Naive thymus-derived CD8-positive, alpha-beta T cell (primary cell): Measurements from ENCODE around the gene DAB2IP. TPM values are rescaled to one million over a fixed set of nuclear protein-coding genes. Genes with fewer than 3 reads are reported as not detected.
A peak's percentile ranks its signal among the peaks of the same experiment; 100 is the strongest.

ENCODE experiments used
- ATAC-seq, 2 donors: fragments of 150-1000 bp; cut with Tn5 transposase in 1 of 2; sonication (Bioruptor Pico), chemical (Tn5 transposase) in 1 of 2; 1 replicate in 1 of 2; 2 replicates in 1 of 2; pipeline ENCODE4 v1.10.0; 2021; ENCODE audit warnings: mild to moderate bottlenecking in 2 of 2, moderate library complexity in 2 of 2
- POLR2A ChIA-PET: fragments of 350-600 bp; sonication (Branson Sonifier 250); formaldehyde crosslinking; loops from one replicate; lab custom pipeline; 2021; ENCODE audit warnings: antibody characterized with exemption; lab: Charles Lee
- DNase-seq, 10 donors: peaks; one replicate each; pipeline versions ENCODE4 v3.0.0 to v3.0.0-alpha.2; 2020 to 2022
- H3K27ac Mint-ChIP-seq, 10 donors: one replicate each; pipeline ENCODE4 v1.8.0; 2020 to 2022; ENCODE audit warnings: mild to moderate bottlenecking in 10 of 10, mixed read lengths in 10 of 10, moderate library complexity in 4 of 10, inconsistent platforms in 1 of 10
- H3K27me3 Mint-ChIP-seq, 5 donors: one replicate each; pipeline ENCODE4 v1.8.0; 2021 to 2022; ENCODE audit warnings: mixed read lengths in 5 of 5
- H3K36me3 Mint-ChIP-seq, 3 donors: one replicate each; pipeline ENCODE4 v1.8.0; 2020 to 2022; ENCODE audit warnings: mixed read lengths in 3 of 3, mild to moderate bottlenecking in 2 of 3, inconsistent platforms in 1 of 3
- H3K4me1 Mint-ChIP-seq, 4 donors: one replicate each; pipeline ENCODE4 v1.8.0; 2021 to 2022; ENCODE audit warnings: mixed read lengths in 4 of 4
- H3K4me3 Mint-ChIP-seq, 10 donors: one replicate each; pipeline ENCODE4 v1.8.0; 2020 to 2022; ENCODE audit warnings: mild to moderate bottlenecking in 10 of 10, mixed read lengths in 10 of 10, moderate library complexity in 6 of 10, inconsistent platforms in 1 of 10
- H3K9me3 Mint-ChIP-seq, 9 donors: one replicate each; pipeline ENCODE4 v1.8.0; 2020 to 2022; ENCODE audit warnings: mixed read lengths in 9 of 9, mild to moderate bottlenecking in 3 of 9, inconsistent platforms in 1 of 9, moderate library complexity in 1 of 9
- polyA plus RNA-seq, 3 donors: library from polyadenylated mRNA; unstranded; fragments of 300-500 nt; fragmentation: Illumina TruSeq; gene quantifications; one replicate each; pipeline ENCODE4 v1.2.3, GENCODE V29; 2021
- total RNA-seq, 8 experiments: library from RNA in 2 of 8; stranded (reverse) in 2 of 8; gene quantifications; one replicate each; pipeline ENCODE4 v1.2.3 and lab custom pipeline; 2021 to 2026

Gene DAB2IP
- total and polyA plus RNA-seq, 5 experiments from 2014 or later: not detected

- no peak overlapping the region for H3K27ac Mint-ChIP-seq
- H3K27me3 Mint-ChIP-seq: peaks cover 5 to 24% (median 17%) of the 10 kb centered on the region in 5 donors
- ATAC-seq (no peak), DNase-seq (peak in 1 of 10 donors; percentile 26)
- H3K9me3 Mint-ChIP-seq: peaks cover 0 to 2% (median 0%) of the 10 kb centered on the region in 9 donors
- H3K4me3 Mint-ChIP-seq: no peak overlapping the region
- H3K4me1 Mint-ChIP-seq: no peaks in the 10 kb centered on the region
- POLR2A ChIA-PET: no interaction called here
- H3K36me3 Mint-ChIP-seq: no peaks in the 10 kb centered on the region
Measured at GRCh38 chr9:121675381-121675780, 23.9 kb downstream of the DAB2IP start.

GRCh38 chr9:121675969-121676822 is 24.8 kb downstream of the DAB2IP start:
- H3K4me3 Mint-ChIP-seq: no peak overlapping the region
- peaks cover 0 to 1% (median 0%) of the 10 kb centered on the region in 9 donors for H3K9me3 Mint-ChIP-seq
- H3K27ac Mint-ChIP-seq: no peak overlapping the region
- peaks cover 5 to 24% (median 17%) of the 10 kb centered on the region in 5 donors for H3K27me3 Mint-ChIP-seq
- POLR2A ChIA-PET: no interaction called here
- DNase-seq (peak in 1 of 10 donors; percentile 54), ATAC-seq (no peak)
- H3K36me3 Mint-ChIP-seq: no peaks in the 10 kb centered on the region
- no peaks in the 10 kb centered on the region for H3K4me1 Mint-ChIP-seq

GRCh38 chr9:121676926-121677325 is 25.5 kb downstream of the DAB2IP start:
- POLR2A ChIA-PET: no interaction called here
- Mint-ChIP-seq H3K36me3 (no peaks in the 10 kb centered on the region), H3K4me3 (no peak overlapping the region), H3K9me3 (no peaks in the 10 kb centered on the region), H3K27ac (no peak overlapping the region), H3K27me3 (peaks cover 4 to 24% (median 17%) of the 10 kb centered on the region in 5 donors), H3K4me1 (no peaks in the 10 kb centered on the region)
- DNase-seq (no peak), ATAC-seq (no peak)

GRCh38 chr9:121678501-121679022 is 27.1 kb downstream of the DAB2IP start:
- ATAC-seq (no peak), DNase-seq (no peak)
- Mint-ChIP-seq H3K36me3 (no peaks in the 10 kb centered on the region), H3K27ac (no peak overlapping the region), H3K27me3 (peaks cover 5 to 21% (median 14%) of the 10 kb centered on the region in 5 donors), H3K4me1 (no peaks in the 10 kb centered on the region), H3K9me3 (no peaks in the 10 kb centered on the region), H3K4me3 (no peak overlapping the region)
- POLR2A ChIA-PET: no interaction called here

DNA sequence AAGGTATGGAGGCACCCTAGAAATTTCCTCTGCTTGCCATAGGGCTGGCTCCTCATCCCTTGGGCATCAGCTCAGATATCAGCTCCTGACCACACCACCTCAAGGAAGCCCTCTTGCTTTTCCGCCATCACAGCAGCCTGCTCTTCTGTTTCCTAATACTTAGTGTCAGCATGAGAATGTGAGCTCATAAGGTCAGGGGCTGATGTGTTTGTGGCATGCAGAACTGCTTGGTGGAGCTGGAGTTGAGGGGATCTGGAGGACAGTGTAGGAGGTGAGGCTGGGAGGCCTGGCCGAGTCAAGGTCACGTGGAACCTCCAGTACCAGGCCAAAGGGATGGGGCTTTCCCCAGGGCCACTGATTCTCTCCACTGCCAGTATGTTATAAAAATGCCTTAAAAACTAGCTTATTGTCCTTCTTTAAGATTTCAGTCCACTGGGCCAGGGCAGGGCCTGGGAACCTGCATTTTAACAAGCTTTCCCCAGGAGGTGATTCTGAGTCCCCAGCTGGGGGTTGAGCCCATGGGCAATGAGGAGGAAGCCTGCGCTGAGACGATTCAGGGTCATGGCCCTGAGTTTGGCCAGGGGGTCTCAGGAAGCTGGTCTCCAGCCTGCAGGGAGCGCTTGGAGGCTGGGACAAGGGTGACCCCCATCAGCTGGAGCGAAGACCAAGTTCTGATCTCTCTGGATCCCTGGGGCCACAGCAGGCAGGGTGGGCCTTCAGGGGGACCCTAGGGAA is 28.6 kb downstream of the DAB2IP start:
- peaks cover 5 to 26% (median 9%) of the 10 kb centered on the region in 5 donors for H3K27me3 Mint-ChIP-seq
- ATAC-seq (no peak), DNase-seq (peak in 1 of 10 donors; percentile 51)
- H3K27ac Mint-ChIP-seq: no peak overlapping the region
- no peaks in the 10 kb centered on the region for H3K9me3 Mint-ChIP-seq
- H3K36me3 Mint-ChIP-seq: no peaks in the 10 kb centered on the region
- POLR2A ChIA-PET: no interaction called here
- no peak overlapping the region for H3K4me3 Mint-ChIP-seq
- no peaks in the 10 kb centered on the region for H3K4me1 Mint-ChIP-seq

DNA sequence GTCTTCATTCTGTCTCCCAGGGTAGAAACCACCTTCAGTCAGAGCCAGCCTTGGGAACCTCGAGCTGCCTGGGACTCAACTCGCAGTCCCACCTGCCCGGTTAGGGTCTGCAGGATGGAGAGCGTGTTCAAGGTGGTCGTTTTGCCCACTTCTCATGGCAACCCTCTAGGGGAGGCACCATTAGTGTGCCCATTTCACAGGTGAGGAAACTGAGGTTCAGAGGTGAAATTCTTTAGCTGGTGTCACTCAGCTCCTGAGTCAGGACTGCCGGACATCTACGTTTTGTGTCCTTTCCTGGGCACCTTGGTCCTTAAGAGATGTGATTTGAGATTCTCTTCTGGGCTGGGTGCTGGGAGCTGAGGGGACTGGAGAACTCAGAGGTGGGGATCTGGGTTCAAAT is 30.0 kb downstream of the DAB2IP start:
- H3K27me3 Mint-ChIP-seq: peaks cover 7 to 26% (median 8%) of the 10 kb centered on the region in 5 donors
- no peaks in the 10 kb centered on the region for H3K9me3 Mint-ChIP-seq
- no peak overlapping the region for H3K4me3 Mint-ChIP-seq
- POLR2A ChIA-PET: no interaction called here
- DNase-seq: no peak
- H3K27ac Mint-ChIP-seq: no peak overlapping the region
- no peaks in the 10 kb centered on the region for H3K36me3 Mint-ChIP-seq
- no peak for ATAC-seq
- H3K4me1 Mint-ChIP-seq: no peaks in the 10 kb centered on the region

DNA sequence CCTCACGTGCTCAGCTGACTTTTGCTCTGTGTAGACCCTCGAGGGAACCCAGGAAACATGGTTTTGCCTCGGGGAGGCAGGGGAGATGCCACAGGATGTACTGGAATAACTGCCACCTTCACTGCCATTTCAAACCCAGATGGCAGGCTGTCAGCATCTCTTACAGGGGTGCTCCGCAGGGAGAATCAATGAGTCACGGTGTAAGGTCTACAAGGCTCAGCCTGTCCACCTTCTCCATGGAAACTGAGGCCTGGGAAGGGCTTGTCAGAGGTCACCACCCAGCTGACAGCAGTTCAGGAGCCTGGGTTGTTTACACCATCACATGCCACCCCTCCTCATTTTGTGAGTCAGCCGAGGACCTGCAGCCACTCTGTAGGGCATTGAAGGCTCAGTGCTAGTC is 30.8 kb downstream of the DAB2IP start:
- POLR2A ChIA-PET: no interaction called here
- Mint-ChIP-seq H3K9me3 (no peaks in the 10 kb centered on the region), H3K4me3 (no peak overlapping the region), H3K27me3 (peaks cover 7 to 25% (median 8%) of the 10 kb centered on the region in 5 donors), H3K27ac (no peak overlapping the region), H3K4me1 (no peaks in the 10 kb centered on the region), H3K36me3 (no peaks in the 10 kb centered on the region)
- ATAC-seq (no peak), DNase-seq (peak in 1 of 10 donors; percentile 26)

GRCh38 chr9:121682926-121683515 is 31.6 kb downstream of the DAB2IP start:
- DNase-seq (no peak), ATAC-seq (no peak)
- peaks cover 6 to 25% (median 8%) of the 10 kb centered on the region in 5 donors for H3K27me3 Mint-ChIP-seq
- H3K9me3 Mint-ChIP-seq: no peaks in the 10 kb centered on the region
- POLR2A ChIA-PET: no interaction called here
- no peaks in the 10 kb centered on the region for H3K4me1 Mint-ChIP-seq
- H3K4me3 Mint-ChIP-seq: no peak overlapping the region
- no peak overlapping the region for H3K27ac Mint-ChIP-seq
- no peaks in the 10 kb centered on the region for H3K36me3 Mint-ChIP-seq

DNA sequence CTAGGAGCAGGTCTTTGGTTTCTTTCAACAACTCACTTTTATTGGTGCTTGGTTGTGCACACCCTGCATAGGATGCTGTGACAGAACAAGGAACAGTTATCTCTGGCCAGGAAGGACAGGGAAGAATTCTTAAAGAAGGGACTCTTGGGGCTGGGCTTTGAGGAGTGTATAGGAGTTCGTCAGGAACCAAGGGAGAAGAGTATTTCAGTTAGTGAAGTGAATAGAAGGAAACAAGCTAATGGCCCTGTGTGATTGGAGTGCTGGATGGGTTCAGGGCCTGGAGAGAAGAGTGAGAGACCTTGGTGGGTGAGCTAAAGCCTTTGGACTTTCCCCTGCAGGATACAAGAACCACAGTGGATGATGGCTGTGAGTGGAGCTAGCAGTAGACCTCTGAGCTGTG is 32.2 kb downstream of the DAB2IP start:
- no peak overlapping the region for H3K27ac Mint-ChIP-seq

GRCh38 chr9:121684381-121685145 is 33.1 kb downstream of the DAB2IP start:
- POLR2A ChIA-PET: no interaction called here
- peak in 1 of 10 donors; percentile 59 for DNase-seq
- H3K4me1 Mint-ChIP-seq: no peaks in the 10 kb centered on the region
- H3K27me3 Mint-ChIP-seq: peaks cover 5 to 27% (median 8%) of the 10 kb centered on the region in 5 donors
- no peaks in the 10 kb centered on the region for H3K36me3 Mint-ChIP-seq
- no peak overlapping the region for H3K27ac Mint-ChIP-seq
- ATAC-seq: no peak
- H3K4me3 Mint-ChIP-seq: no peak overlapping the region
- no peaks in the 10 kb centered on the region for H3K9me3 Mint-ChIP-seq

More for the DNA sequence above, 32.2 kb downstream of the DAB2IP start:
- Mint-ChIP-seq H3K36me3 (no peaks in the 10 kb centered on the region), H3K4me1 (no peaks in the 10 kb centered on the region), H3K9me3 (no peaks in the 10 kb centered on the region), H3K27me3 (peaks cover 5 to 27% (median 8%) of the 10 kb centered on the region in 5 donors), H3K4me3 (no peak overlapping the region)
- no peak for DNase-seq
- ATAC-seq: no peak
- POLR2A ChIA-PET: no interaction called here

DNA sequence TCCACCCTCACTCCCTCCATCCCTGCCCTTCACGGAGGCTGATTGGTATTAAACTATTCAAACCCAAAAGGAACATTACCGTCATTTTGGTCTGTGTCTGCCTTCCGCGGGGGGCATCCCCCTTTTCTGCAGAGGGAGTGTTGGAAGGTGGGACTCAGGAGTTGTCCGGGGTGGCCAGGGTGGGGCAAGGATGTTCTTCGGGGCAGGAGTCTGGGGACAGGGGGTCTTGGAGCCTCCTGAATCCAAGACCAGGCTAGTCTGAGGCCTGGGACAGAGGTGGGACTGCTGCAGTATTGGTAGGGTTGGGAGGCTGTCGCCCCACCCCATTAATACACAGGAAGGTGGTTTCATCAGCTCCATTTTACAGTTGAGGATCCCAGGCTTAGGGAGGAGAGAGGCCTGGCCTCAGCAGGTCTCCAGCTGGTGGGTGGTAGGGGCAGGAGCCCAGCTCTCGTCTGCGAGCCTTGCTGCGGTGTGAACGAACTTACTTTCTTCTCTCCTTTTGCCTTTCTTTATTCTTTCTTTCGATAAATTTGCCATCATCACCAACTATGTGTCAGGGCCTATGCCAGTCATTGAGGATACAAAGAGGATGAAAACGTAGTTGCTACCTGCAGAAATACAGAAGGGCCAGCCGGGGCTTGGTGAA is 33.8 kb downstream of the DAB2IP start:
- Mint-ChIP-seq H3K27ac (no peak overlapping the region), H3K27me3 (peaks cover 5 to 27% (median 8%) of the 10 kb centered on the region in 5 donors), H3K4me3 (peak overlapping the region in 1 of 10 donors; percentile 38), H3K4me1 (no peaks in the 10 kb centered on the region), H3K36me3 (no peaks in the 10 kb centered on the region), H3K9me3 (no peaks in the 10 kb centered on the region)
- no peak for DNase-seq
- POLR2A ChIA-PET: no interaction called here
- ATAC-seq: no peak
